Parathyroid adenoma (tissue), 2 donors: ENCODE data around the gene MED13.
"Not testable (repeated sequence)": the region's sequence is repeated elsewhere in the genome, so short reads cannot be mapped to it uniquely, and the experiment has no call there.

ENCODE experiments used
- H2AFZ ChIP-seq: fragments of 300-600 bp; sonication (generic); one replicate; pipeline ENCODE4 v1.7.0; 2017; ENCODE audit warnings: antibody characterized with exemption, mild to moderate bottlenecking
- H3K27ac ChIP-seq: fragments of 300-600 bp; sonication (generic); one replicate; pipeline ENCODE4 v1.7.0; 2017
- H3K27me3 ChIP-seq: fragments of 300-600 bp; sonication (generic); one replicate; pipeline ENCODE4 v1.7.0; 2017; ENCODE audit warnings: low read length; ENCODE audit not compliant: control insufficient read depth, insufficient read depth
- H3K36me3 ChIP-seq: fragments of 300-600 bp; sonication (generic); one replicate; pipeline ENCODE4 v1.7.0; 2017; ENCODE audit warnings: low read length; ENCODE audit not compliant: control insufficient read depth, insufficient read depth
- H3K4me1 ChIP-seq: fragments of 300-600 bp; sonication (generic); one replicate; pipeline ENCODE4 v1.7.0; 2017; ENCODE audit warnings: control low read depth
- H3K4me2 ChIP-seq: fragments of 300-600 bp; sonication (generic); one replicate; pipeline ENCODE4 v1.7.0; 2017; ENCODE audit warnings: low read length
- H3K4me3 ChIP-seq: fragments of 300-600 bp; sonication (generic); one replicate; pipeline ENCODE4 v1.7.0; 2017; ENCODE audit warnings: low read depth, low read length
- H3K79me2 ChIP-seq: fragments of 300-600 bp; sonication (generic); one replicate; pipeline ENCODE4 v1.7.0; 2017; ENCODE audit warnings: control low read depth
- H3K9ac ChIP-seq: fragments of 300-600 bp; sonication (generic); one replicate; pipeline ENCODE4 v1.7.0; 2017; ENCODE audit warnings: mild to moderate bottlenecking
- H3K9me3 ChIP-seq: fragments of 300-600 bp; sonication (generic); one replicate; pipeline ENCODE4 v1.7.0; 2017; ENCODE audit warnings: low read length; ENCODE audit not compliant: control insufficient read depth
- TF ChIP-seq, protein P1 (sequence below): fragments of 300-600 bp; sonication (generic); IDR thresholded peaks from one replicate; pipeline ENCODE4 v1.7.0; 2017; ENCODE audit warnings: antibody characterized with exemption, mild to moderate bottlenecking
- donor health status: primary hyperparathyroidism.

Gene MED13

DNA sequence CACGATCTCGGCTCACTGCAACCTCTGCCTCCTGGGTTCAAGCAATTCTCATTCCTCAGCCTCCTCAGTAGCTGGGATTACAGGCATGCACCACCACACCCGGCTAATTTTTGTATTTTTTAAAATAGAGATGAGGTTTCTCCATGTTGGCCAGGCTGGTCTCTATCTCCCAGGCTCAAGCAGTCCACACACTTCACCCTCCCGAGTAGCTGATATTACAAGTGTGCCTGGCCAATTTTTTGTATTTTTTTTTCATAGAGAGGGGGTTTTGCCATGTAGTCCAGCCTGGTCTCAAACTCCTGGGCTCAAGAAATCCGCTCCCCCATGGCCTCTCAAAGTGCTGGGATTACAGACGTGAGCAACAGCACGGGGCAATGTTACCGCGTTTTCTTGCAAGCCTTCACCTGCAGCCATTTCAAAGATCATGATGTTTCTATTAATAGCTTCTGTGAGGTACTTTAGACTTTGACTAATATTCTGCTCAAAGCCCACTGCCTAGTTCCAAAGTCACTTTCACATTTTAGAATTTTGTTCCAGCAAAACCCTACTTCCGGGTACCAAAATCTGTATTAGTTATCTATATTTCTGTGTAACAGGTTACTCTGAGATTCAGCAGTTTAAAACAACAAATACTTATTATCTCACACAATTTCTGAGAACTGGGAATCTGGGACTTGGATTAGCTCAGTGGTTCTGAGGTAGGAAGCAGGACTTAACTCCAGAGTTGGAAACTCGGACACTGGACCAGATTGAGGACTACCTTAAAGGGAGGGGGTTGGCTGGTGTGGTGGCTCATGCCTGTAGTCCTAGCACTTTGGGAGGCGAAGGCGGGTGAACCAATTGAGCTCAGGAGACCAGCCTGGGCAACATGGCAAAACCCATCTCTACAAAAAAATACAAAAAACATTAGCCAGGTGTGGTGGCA lies 12.0 kb upstream of the MED13 start:
- Histone ChIP-seq H3K79me2 (no peaks in the 10 kb centered on the region), H3K27me3 (no peaks in the 10 kb centered on the region), H3K36me3 (no peaks in the 10 kb centered on the region), H3K4me2 (no peak overlapping the region), H2AFZ (no peak overlapping the region), H3K9me3 (no peaks in the 10 kb centered on the region), H3K4me1 (no peaks in the 10 kb centered on the region), H3K9ac (no peak overlapping the region), H3K27ac (no peak overlapping the region), H3K4me3 (no peak overlapping the region)
- TF ChIP-seq, protein P1, sequence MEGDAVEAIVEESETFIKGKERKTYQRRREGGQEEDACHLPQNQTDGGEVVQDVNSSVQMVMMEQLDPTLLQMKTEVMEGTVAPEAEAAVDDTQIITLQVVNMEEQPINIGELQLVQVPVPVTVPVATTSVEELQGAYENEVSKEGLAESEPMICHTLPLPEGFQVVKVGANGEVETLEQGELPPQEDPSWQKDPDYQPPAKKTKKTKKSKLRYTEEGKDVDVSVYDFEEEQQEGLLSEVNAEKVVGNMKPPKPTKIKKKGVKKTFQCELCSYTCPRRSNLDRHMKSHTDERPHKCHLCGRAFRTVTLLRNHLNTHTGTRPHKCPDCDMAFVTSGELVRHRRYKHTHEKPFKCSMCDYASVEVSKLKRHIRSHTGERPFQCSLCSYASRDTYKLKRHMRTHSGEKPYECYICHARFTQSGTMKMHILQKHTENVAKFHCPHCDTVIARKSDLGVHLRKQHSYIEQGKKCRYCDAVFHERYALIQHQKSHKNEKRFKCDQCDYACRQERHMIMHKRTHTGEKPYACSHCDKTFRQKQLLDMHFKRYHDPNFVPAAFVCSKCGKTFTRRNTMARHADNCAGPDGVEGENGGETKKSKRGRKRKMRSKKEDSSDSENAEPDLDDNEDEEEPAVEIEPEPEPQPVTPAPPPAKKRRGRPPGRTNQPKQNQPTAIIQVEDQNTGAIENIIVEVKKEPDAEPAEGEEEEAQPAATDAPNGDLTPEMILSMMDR: no peak

DNA sequence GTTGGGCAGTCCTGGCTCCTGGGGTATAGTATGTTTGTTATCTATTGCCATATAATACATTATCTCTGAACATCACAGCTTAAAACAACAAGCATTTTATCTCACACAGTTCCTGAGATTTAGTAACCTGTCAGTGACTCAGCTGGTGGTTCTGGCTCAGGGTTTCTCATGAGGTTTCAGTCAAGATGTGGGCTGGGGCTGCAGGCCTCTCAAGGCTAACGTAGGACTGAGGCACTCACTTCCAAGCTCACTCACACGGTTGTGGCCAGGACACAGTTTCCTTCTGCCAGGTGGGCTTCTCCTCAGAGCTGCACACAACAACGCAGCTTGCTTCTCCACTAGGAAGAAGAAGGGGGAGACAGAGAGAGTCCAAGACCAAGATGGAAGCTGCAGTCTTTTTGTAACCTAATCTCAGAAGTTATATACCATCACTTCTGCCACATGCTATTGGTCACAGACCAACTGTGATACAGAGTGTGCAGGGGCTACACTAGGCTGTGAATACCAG lies 10.3 kb upstream of the MED13 start:
- no peak overlapping the region for H3K4me3 ChIP-seq
- no peak overlapping the region for H2AFZ ChIP-seq
- H3K9ac ChIP-seq: no peak overlapping the region
- H3K79me2 ChIP-seq: no peaks in the 10 kb centered on the region
- no peaks in the 10 kb centered on the region for H3K27me3 ChIP-seq
- TF ChIP-seq, protein P1: no peak
- H3K4me2 ChIP-seq: no peak overlapping the region
- H3K9me3 ChIP-seq: no peaks in the 10 kb centered on the region
- H3K4me1 ChIP-seq: no peaks in the 10 kb centered on the region
- no peak overlapping the region for H3K27ac ChIP-seq
- H3K36me3 ChIP-seq: no peaks in the 10 kb centered on the region

DNA sequence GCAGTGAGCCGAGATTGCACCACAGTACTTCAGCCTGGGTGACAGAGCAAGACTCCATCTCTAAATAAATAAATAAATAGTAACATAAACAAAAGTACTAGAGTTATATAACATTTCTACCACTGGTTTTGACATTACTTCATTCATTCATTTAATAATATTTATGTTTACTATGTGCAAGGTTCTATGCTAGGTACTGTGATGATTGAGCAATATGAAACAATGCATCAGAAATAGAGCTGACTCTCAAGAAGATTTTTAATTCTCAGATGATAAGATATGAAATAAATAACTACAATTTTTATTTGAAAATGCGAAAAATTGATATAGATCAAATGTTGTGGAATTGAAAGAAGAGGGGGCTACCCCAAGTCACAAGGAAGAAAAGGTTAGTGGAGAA lies 8.9 kb upstream of the MED13 start:
- Histone ChIP-seq H3K9me3 (no peaks in the 10 kb centered on the region), H3K4me1 (no peaks in the 10 kb centered on the region), H3K4me3 (no peak overlapping the region), H3K4me2 (no peak overlapping the region), H2AFZ (no peak overlapping the region), H3K27me3 (no peaks in the 10 kb centered on the region), H3K9ac (no peak overlapping the region), H3K36me3 (no peaks in the 10 kb centered on the region), H3K79me2 (no peaks in the 10 kb centered on the region), H3K27ac (no peak overlapping the region)
- TF ChIP-seq, protein P1: no peak

DNA sequence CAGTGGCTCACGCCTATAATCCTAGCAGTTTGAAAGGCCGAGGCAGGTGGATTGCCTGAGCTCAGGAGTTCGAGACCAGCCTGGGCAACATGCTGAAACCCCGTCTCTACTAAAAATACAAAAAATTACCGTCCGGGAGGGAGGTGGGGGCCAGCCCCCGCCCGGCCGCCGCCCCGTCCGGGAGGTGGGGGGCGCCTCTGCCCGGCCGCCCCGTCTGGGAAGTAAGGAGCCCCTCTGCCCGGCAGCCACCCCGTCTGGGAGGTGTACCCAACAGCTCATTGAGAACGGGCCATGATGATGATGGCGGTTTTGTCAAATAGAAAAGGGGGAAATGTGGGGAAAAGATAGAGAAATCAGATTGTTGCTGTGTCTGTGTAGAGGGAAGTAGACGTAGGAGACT lies 7.8 kb upstream of the MED13 start:
- H3K4me1 ChIP-seq, H3K4me3 ChIP-seq: not testable (repeated sequence)

DNA sequence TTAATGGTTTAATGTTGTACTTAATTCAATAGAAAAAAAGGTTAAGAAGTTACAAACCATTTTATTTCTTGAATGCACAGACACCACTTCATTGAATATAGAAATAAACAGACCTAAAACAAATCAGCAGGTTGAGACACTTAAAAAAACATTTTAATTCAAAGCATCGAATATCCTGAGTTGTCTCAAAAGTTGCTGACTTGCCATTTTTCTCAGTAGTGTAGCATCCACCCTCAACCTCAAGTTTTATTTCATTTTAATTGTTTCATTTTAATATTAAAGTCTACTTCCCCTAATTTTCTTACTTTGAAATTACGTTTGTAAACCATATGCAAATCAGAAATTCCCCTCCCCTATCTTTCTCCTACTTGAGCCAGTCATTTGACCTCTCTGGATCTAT lies 5.8 kb upstream of the MED13 start:
- Histone ChIP-seq H3K36me3 (no peaks in the 10 kb centered on the region), H3K9ac (no peak overlapping the region), H3K27ac (no peak overlapping the region), H3K9me3 (no peaks in the 10 kb centered on the region), H3K79me2 (no peaks in the 10 kb centered on the region), H3K4me2 (no peak overlapping the region), H2AFZ (no peak overlapping the region), H3K4me3 (no peak overlapping the region), H3K4me1 (no peaks in the 10 kb centered on the region), H3K27me3 (no peaks in the 10 kb centered on the region)
- TF ChIP-seq, protein P1: no peak

More for the DNA sequence above, 7.8 kb upstream of the MED13 start:
- not testable (repeated sequence) for H3K4me2 ChIP-seq, H3K79me2 ChIP-seq, H3K27me3 ChIP-seq, H3K36me3 ChIP-seq, H3K9me3 ChIP-seq, H3K27ac ChIP-seq, H2AFZ ChIP-seq, H3K9ac ChIP-seq
